GM19467 (cell line): ENCODE results near the gene LRRC36.
"Not testable (repeated sequence)": the region's sequence is repeated elsewhere in the genome, so short reads cannot be mapped to it uniquely, and the experiment has no call there.

Source experiments
- ATAC-seq: cut with Tn5 transposase; IDR thresholded peaks from one replicate; pipeline ENCODE4 v1.9.1; 2021; ENCODE audit warnings: mild to moderate bottlenecking, moderate library complexity; ENCODE audit not compliant: unreplicated experiment

LRRC36 gene

GRCh38 chr16:67399218-67399733 lies 72.7 kb downstream of the LRRC36 start:
- ATAC-seq = no peak

- no peak for ATAC-seq
These were observed 73.4 kb downstream of the LRRC36 start for GRCh38 chr16:67399749-67400704.

- ATAC-seq = no peak
These were observed 74.3 kb downstream of the LRRC36 start for GRCh38 chr16:67400901-67401300.

- no peak for ATAC-seq
These were observed 77.5 kb downstream of the LRRC36 start for GRCh38 chr16:67403976-67404555.

GRCh38 chr16:67404740-67405226 lies 78.2 kb downstream of the LRRC36 start:
- ATAC-seq = no peak

- no peak for ATAC-seq
These were observed 78.7 kb downstream of the LRRC36 start for GRCh38 chr16:67405336-67405735.

GRCh38 chr16:67406111-67406971 lies 79.7 kb downstream of the LRRC36 start:
- ATAC-seq = no peak

GRCh38 chr16:67407176-67407787 lies 80.7 kb downstream of the LRRC36 start:
- no peak for ATAC-seq

GRCh38 chr16:67407788-67408452 lies 81.3 kb downstream of the LRRC36 start:
- ATAC-seq = no peak

- no peak for ATAC-seq
These were observed 83.0 kb downstream of the LRRC36 start for GRCh38 chr16:67409631-67410030.

GRCh38 chr16:67411339-67411738 lies 84.7 kb downstream of the LRRC36 start:
- ATAC-seq = no peak

- ATAC-seq = no peak
These were observed 85.7 kb downstream of the LRRC36 start for GRCh38 chr16:67412294-67412693.

- ATAC-seq = no peak
These were observed 87.6 kb downstream of the LRRC36 start for GRCh38 chr16:67413978-67414911.

GRCh38 chr16:67415421-67415820 lies 88.8 kb downstream of the LRRC36 start:
- not testable (repeated sequence) for ATAC-seq

GRCh38 chr16:67415872-67416793 lies 89.5 kb downstream of the LRRC36 start, which contains the start of gene ZDHHC1:
Gene ZDHHC1, minus strand, starts transcription at chr16:67416477. Its CDS starts 8,702 bp downstream, at chr16:67407775.
- no peak for ATAC-seq

GRCh38 chr16:67417333-67418061 lies 90.9 kb downstream of the LRRC36 start:
- ATAC-seq = no peak

- ATAC-seq = no peak
These were observed 92.9 kb downstream of the LRRC36 start for GRCh38 chr16:67419502-67419901.
